ENCODE measurements around the gene GSPT1. TPM values are rescaled to one million over a fixed set of nuclear protein-coding genes. Genes with fewer than 3 reads are reported as not detected.
A peak's percentile ranks its signal among the peaks of the same experiment; 100 is the strongest.

The GSPT1 gene
- total RNA-seq, 1 experiment from 2014 or later: 173 TPM

- H4K91ac ChIP-seq (ENCODE audit: insufficient read length, low read depth, low read length): no peak overlapping the region
- peak; percentile 64 for DNase-seq
- peak; percentile 64 for TF ChIP-seq CTCF (conservative IDR thresholded peaks at IDR 0.05)
- H3K4ac ChIP-seq (ENCODE audit: low read depth, low read length): no peak overlapping the region
- H3K79me1 ChIP-seq (ENCODE audit: insufficient read depth, low read depth, low read length, poor library complexity, severe bottlenecking): no peaks in the 10 kb centered on the region
- Mint-ChIP-seq H3K27me3 (ENCODE audit: low read depth) (no peaks in the 10 kb centered on the region), H3K27ac (peak overlapping the region in 1 of 3 experiments; percentile 27; a peak in 1 of 7 replicates), H3K36me3 (ENCODE audit: insufficient read depth in 1 of 3, low read depth in 3 of 3) (no peaks in the 10 kb centered on the region), H3K9me3 (no peaks in the 10 kb centered on the region), H3K4me1 (peaks cover 10 to 11% of the 10 kb centered on the region in 2 experiments; a peak in 3 of 4 replicates), H3K4me3 (no peak overlapping the region)
- H2AK5ac ChIP-seq (ENCODE audit: insufficient read length, low read length): no peak overlapping the region
- H2BK15ac ChIP-seq (ENCODE audit: low read depth, low read length): no peak overlapping the region
- no peaks in the 10 kb centered on the region for H3K23me2 ChIP-seq (ENCODE audit: insufficient read length, low read depth, low read length, poor library complexity, severe bottlenecking)
- H3K27ac ChIP-seq (ENCODE audit: insufficient read length, low read depth, low read length): no peak overlapping the region
- H4K20me1 ChIP-seq (ENCODE audit: control insufficient read depth, insufficient read depth, insufficient read length): no peaks in the 10 kb centered on the region
- no peaks in the 10 kb centered on the region for H3K4me1 ChIP-seq (ENCODE audit: insufficient read depth, low read length)
- H3K14ac ChIP-seq (ENCODE audit: insufficient read depth, low read length): no peak overlapping the region
- no CpG with 5 or more reads among the region's 4 CpGs for WGBS (ENCODE audit: extremely low coverage, insufficient read length, low lambda C conversion rate)
- H3K9ac ChIP-seq (ENCODE audit: extremely low read depth, insufficient read length, low read length): no peak overlapping the region
- no peak overlapping the region for H3K18ac ChIP-seq (ENCODE audit: insufficient read length, low read depth, low read length)
- no peak overlapping the region for H2BK20ac ChIP-seq (ENCODE audit: low read depth, low read length, poor library complexity, severe bottlenecking)
- no peaks in the 10 kb centered on the region for H3K27me3 ChIP-seq (ENCODE audit: insufficient read depth, low read length)
- H2AFZ ChIP-seq (ENCODE audit: low read length): no peak overlapping the region
- H2BK120ac ChIP-seq (ENCODE audit: low read depth, low read length, poor library complexity, severe bottlenecking): no peak overlapping the region
- H3K23ac ChIP-seq (ENCODE audit: insufficient read length, low read depth, low read length): no peak overlapping the region
- H4K5ac ChIP-seq (ENCODE audit: insufficient read length, low read depth, low read length): no peak overlapping the region
- H4K8ac ChIP-seq (replicated peaks; ENCODE audit: insufficient read length, low read depth, low read length): no peak overlapping the region
- no peak overlapping the region for H3K56ac ChIP-seq (ENCODE audit: insufficient read length, low read depth, low read length)
- H2BK12ac ChIP-seq (ENCODE audit: insufficient read length, low read depth, low read length): no peak overlapping the region
- H2BK5ac ChIP-seq (ENCODE audit: insufficient read length, low read length): no peak overlapping the region
- H3K4me2 ChIP-seq (ENCODE audit: insufficient read depth, insufficient read length, low read length): no peak overlapping the region
- no peak overlapping the region for H3T11ph ChIP-seq (ENCODE audit: low read length)
- H3K79me2 ChIP-seq (ENCODE audit: insufficient read depth, low read length): no peaks in the 10 kb centered on the region
- no peaks in the 10 kb centered on the region for H3K9me3 ChIP-seq (ENCODE audit: control insufficient read depth, low read depth, low read length)
Measured at GRCh38 chr16:11949527-11949926, 33.8 kb upstream of the GSPT1 start.
